Heart left ventricle (tissue), 16 donors: ENCODE results near the gene QRSL1. TPM values are rescaled to one million over a fixed set of nuclear protein-coding genes. Genes with fewer than 3 reads are reported as not detected.
A peak's percentile ranks its signal among the peaks of the same experiment; 100 is the strongest.
"Not testable (repeated sequence)": the region's sequence is repeated elsewhere in the genome, so short reads cannot be mapped to it uniquely, and the experiment has no call there.

Experiments used
- ATAC-seq, 4 donors: fragments of 200-7000 bp; cut with Tn5 transposase; one replicate each; pipeline ENCODE4 v1.9.1; 2020 to 2022; ENCODE audit warnings: moderate library complexity in 4 of 4, mild to moderate bottlenecking in 3 of 4, moderate number of reproducible peaks in 1 of 4
- DNase-seq, 5 donors: peaks; one replicate each; pipeline ENCODE4 v3.0.0-alpha.2; 2020
- H3K27ac ChIP-seq, 12 donors: fragments of 200-600 bp; sonication (generic) in 4 of 12; one replicate each; pipeline versions ENCODE4 v1.5.0 to v1.8.0; 2016 to 2022; ENCODE audit warnings: mild to moderate bottlenecking in 2 of 12
- H3K27me3 ChIP-seq, 9 donors: fragments of 200-600 bp; sonication (generic) in 2 of 9; one replicate each; pipeline versions ENCODE4 v1.5.1 to v1.8.0; 2016 to 2022; ENCODE audit warnings: mild to moderate bottlenecking in 3 of 9
- H3K36me3 ChIP-seq, 9 donors: fragments of 200-600 bp; sonication (generic) in 2 of 9; one replicate each; pipeline versions ENCODE4 v1.5.0 to v1.8.0; 2018 to 2022; ENCODE audit warnings: mild to moderate bottlenecking in 2 of 9
- H3K4me1 ChIP-seq, 12 donors: fragments of 200-600 bp; sonication (generic) in 4 of 12; one replicate each; pipeline versions ENCODE4 v1.5.0 to v1.8.0; 2016 to 2022; ENCODE audit warnings: mild to moderate bottlenecking in 3 of 12
- H3K4me3 ChIP-seq, 12 donors: fragments of 200-600 bp; sonication (generic) in 4 of 12; one replicate each; pipeline versions ENCODE4 v1.5.0 to v1.8.0; 2017 to 2022; ENCODE audit warnings: mild to moderate bottlenecking in 9 of 12, moderate library complexity in 4 of 12
- H3K9me3 ChIP-seq, 12 donors: fragments of 200-600 bp; sonication (generic) in 4 of 12; one replicate each; pipeline versions ENCODE4 v1.5.0 to v1.8.0; 2016 to 2022; ENCODE audit warnings: mild to moderate bottlenecking in 1 of 12
- POLR2A ChIP-seq, 2 donors: fragments of 450-650 bp; IDR thresholded peaks; one replicate each; pipeline ENCODE4 v1.6.1; 2017; ENCODE audit warnings: antibody characterized with exemption in 2 of 2, mild to moderate bottlenecking in 2 of 2, moderate library complexity in 2 of 2
- WGBS, 4 donors: extraction: QIAGEN DNeasy Blood & Tissue Kit in 2 of 4; methylation state at CpG; one replicate each; pipeline versions ENCODE4 v1.1.5 to v1.1.7; 2013 to 2018; 5-methylcytosine and 5-hydroxymethylcytosine counted together
- intact Hi-C, 10 donors: fragments of 100-400 bp; cut with DNase I; formaldehyde crosslinking; loops; one replicate each; pipeline versions ENCODE4 v1.11.1 to v1.14.2; 2022
- long read RNA-seq, 3 donors: library from polyadenylated mRNA; unstranded; transcript quantifications; one replicate each; pipeline ENCODE4 v2.0.0, GENCODE V29; 2020 to 2021
- polyA plus RNA-seq, 2 donors: library from polyadenylated mRNA; stranded (reverse); fragments of 200-250 nt; gene quantifications; one replicate each; pipeline ENCODE4 v1.2.3, GENCODE V29; 2013
- total RNA-seq, 9 donors: library from RNA; depleted of rRNA in 2 of 9; stranded (reverse); fragments of >200 nt in 2 of 9; fragmentation: NEBNext Ultra II Directional in 3 of 9; extraction: Animal tissue kit (Norgen Biotek cat#: 25700) in 3 of 9; gene quantifications; one replicate each; pipeline versions ENCODE4 v1.1.0 to v1.2.4, GENCODE V29; 2016 to 2023
- TF ChIP-seq, protein P1 (sequence below), 12 donors: fragments of 200-600 bp; sonication (generic) in 4 of 12; IDR thresholded peaks; one replicate each; pipeline versions ENCODE4 v1.5.0 to v1.8.0; 2018 to 2022; ENCODE audit warnings: antibody characterized with exemption in 12 of 12, mild to moderate bottlenecking in 5 of 12
- donor health status: ischemic (EF 13 %, LVEDD 7.1; RV severe dilation, severe dysfunction).
- donor health status: healthy with polysubstance abuse.
- donor health status: DM: no; HTN: yes; CAD: no.
- donor health status: DM: no; HTN: no; CAD: no.
- donor health status: ischemic (EF 25% LVEDD 6.9; RV normal size, moderate dysfunction).
- donor health status: ischemic (EF 25% LVEDD 5.7; RV mildly dilated, moderate dysfunction).
- donor health status: healthy.
- donor health status: DM: yes; HTN: yes; CAD: no.
- donor health status: ischemic (EF 35%, LVEDD 5.7; RV mildly dilated, moderate dysfunction).
- donor health status: nonischemic (EF 11% LVEDD 7.7; RV severe dilation, severe dysfunction).
- donor health status: DM: yes; HTN: yes; CAD: no.
- donor health status: PGD.
- donor health status: ischemic (EF 29% LVEDD 5.4; RV normal size, mild dysfunction).
- donor health status: nonischemic (EF 23%, LVEDD 6.1; RV moderate dilation, normal function).

QRSL1 gene
- total RNA-seq (10 to 100 TPM in 7 of 9 donors, 1 to 10 TPM in 2; 8.6 to 18.9 (median 14.4) TPM), polyA plus RNA-seq (10 to 100 TPM; 11.2 to 15.2 TPM)
- long read RNA-seq, donor 1, full-length matches to known transcripts = 16 of 18 reads
- long read RNA-seq, donor 1, partial matches to known transcripts = 1 of 18 reads
- long read RNA-seq, donor 1, other reads (novel, unspliced or antisense) = 1 of 18 reads
- long read RNA-seq, donor 2, full-length matches to known transcripts = 82 of 85 reads
- long read RNA-seq, donor 2, partial matches to known transcripts = 0 of 85 reads
- long read RNA-seq, donor 2, other reads (novel, unspliced or antisense) = 3 of 85 reads
- long read RNA-seq, donor 3, full-length matches to known transcripts = 29 of 34 reads
- long read RNA-seq, donor 3, partial matches to known transcripts = 3 of 34 reads
- long read RNA-seq, donor 3, other reads (novel, unspliced or antisense) = 2 of 34 reads

DNA sequence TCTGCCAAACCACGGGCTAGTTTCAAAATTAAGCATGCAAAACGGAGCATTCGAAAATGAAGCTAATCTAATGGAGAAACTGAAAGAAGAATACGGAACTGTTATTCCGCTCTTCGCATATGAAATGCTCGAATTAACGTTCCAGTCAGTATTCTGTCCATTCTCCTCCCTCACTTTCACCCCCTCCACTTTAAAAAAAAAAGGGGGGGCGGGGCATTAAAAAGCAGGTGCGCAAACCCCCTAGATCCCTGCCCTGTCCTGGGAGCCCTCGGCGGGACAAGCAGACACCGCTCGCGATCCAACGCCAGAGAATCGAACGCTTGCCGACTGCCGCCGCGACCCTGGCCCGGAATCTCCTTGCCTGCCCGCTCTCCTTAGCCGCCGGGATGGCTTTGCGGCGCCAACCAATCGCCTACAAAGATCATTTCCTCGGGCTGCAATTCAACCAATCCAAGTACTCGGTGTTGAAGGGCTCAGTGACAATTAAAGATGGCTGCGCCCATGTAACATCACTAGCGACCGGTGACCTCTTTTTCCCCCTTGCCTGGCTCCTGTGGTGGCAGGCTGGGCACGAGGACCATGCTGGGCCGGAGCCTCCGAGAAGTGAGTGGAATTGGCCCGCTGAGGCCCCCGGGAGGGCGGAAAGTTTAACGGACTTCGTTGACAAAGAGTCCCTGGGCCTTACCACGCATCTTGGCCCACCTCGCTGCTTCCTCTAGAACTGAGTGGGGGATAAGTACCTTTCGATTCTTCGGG is at the start of gene QRSL1, which contains the start of gene RTN4IP1:
Gene QRSL1 (plus strand): TSS at position 476 of the 756 bp plus-strand sequence. CDS start 104 bp downstream, at position 580.
Gene RTN4IP1 (minus strand): TSS at position 396 of the 756 bp plus-strand sequence. CDS start 477 bp downstream, outside the sequence.
- DNase-seq = peak; percentile 85 to 90 (median 88)
- H3K27ac ChIP-seq = peak within 1 kb of the TSS in 11 of 12 donors; percentile 68 to 90 (median 80)
- H3K4me1 ChIP-seq = peaks cover 0 to 30% (median 14%) of the 10 kb centered on the region in 12 donors
- H3K9me3 ChIP-seq = no peaks in the 10 kb centered on the region
- 0 to 1% (median 1%) methylated on average over 38 to 46 of the region's 46 CpGs for WGBS, 4 donors
- no peaks in the 10 kb centered on the region for H3K36me3 ChIP-seq
- no peaks in the 10 kb centered on the region for H3K27me3 ChIP-seq
- intact Hi-C loops = loop anchor here in 1 of 10 donors (10.0 kb wide), 1 partner anchor 346 kb away; the partner anchor contains the start of gene CD24
- TF ChIP-seq, protein P1, sequence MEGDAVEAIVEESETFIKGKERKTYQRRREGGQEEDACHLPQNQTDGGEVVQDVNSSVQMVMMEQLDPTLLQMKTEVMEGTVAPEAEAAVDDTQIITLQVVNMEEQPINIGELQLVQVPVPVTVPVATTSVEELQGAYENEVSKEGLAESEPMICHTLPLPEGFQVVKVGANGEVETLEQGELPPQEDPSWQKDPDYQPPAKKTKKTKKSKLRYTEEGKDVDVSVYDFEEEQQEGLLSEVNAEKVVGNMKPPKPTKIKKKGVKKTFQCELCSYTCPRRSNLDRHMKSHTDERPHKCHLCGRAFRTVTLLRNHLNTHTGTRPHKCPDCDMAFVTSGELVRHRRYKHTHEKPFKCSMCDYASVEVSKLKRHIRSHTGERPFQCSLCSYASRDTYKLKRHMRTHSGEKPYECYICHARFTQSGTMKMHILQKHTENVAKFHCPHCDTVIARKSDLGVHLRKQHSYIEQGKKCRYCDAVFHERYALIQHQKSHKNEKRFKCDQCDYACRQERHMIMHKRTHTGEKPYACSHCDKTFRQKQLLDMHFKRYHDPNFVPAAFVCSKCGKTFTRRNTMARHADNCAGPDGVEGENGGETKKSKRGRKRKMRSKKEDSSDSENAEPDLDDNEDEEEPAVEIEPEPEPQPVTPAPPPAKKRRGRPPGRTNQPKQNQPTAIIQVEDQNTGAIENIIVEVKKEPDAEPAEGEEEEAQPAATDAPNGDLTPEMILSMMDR (IDR thresholded peaks at IDR 0.05) = no peak
- no peak for TF ChIP-seq POLR2A (IDR thresholded peaks at IDR 0.05)
- peak within 1 kb of the TSS; percentile 61 to 97 (median 90) for H3K4me3 ChIP-seq
- ATAC-seq = peak; percentile 99 to 100 (median 100)

- H3K27me3 ChIP-seq = no peaks in the 10 kb centered on the region
- TF ChIP-seq, protein P1 (IDR thresholded peaks at IDR 0.05) = no peak
- TF ChIP-seq POLR2A (IDR thresholded peaks at IDR 0.05) = no peak
- peak in 1 of 4 donors; percentile 41 for ATAC-seq
- intact Hi-C loops = no loop called here
- 41 to 68% (median 62%) methylated on average over 1 of the region's 1 CpG for WGBS, 4 donors
- peaks cover 0 to 81% (median 27%) of the 10 kb centered on the region in 9 donors for H3K36me3 ChIP-seq
- H3K27ac ChIP-seq = no peak overlapping the region
- DNase-seq = no peak
- peaks cover 0 to 5% (median 0%) of the 10 kb centered on the region in 12 donors for H3K4me1 ChIP-seq
- no peak overlapping the region for H3K4me3 ChIP-seq
- no peaks in the 10 kb centered on the region for H3K9me3 ChIP-seq
Measured at GRCh38 chr6:106581468-106581867, 47.9 kb upstream of the QRSL1 start.

DNA sequence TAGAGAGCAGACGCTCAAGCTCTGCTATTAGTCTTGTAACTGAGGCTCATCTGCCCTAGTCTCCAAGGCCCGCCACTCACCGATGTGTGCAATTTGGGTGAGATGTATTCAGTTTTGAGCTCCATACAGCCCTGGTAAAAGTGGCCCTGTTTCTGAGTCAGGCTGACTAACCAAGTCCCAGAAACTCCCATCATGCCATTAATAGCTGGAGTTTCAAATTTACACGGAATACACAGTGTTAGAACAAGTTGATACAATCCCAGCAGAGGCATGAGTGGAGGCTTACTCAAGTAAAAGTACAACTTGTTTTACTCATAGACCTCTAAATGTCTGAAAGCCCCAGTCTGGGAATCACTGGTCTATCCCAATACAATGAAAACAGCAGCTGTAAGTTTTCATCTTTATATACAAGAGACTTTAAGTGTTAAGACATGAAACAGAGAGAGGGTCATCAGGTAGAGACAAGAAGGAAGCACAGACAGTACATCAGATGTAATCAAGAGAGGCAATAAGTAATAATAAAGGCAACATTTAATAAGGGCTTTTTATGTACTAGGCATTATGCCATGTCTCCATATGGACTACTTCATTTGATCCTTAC is 42.5 kb upstream of the QRSL1 start:
- intact Hi-C loops = no loop called here
- Histone ChIP-seq H3K9me3 (no peaks in the 10 kb centered on the region), H3K27ac (no peak overlapping the region), H3K4me3 (no peak overlapping the region), H3K36me3 (peaks cover 0 to 69% (median 37%) of the 10 kb centered on the region in 9 donors), H3K27me3 (no peaks in the 10 kb centered on the region), H3K4me1 (peaks cover 0 to 8% (median 0%) of the 10 kb centered on the region in 12 donors)
- WGBS, 4 donors = 93 to 97% (median 95%) methylated on average over 4 of the region's 4 CpGs
- no peak for TF ChIP-seq POLR2A (IDR thresholded peaks at IDR 0.05)
- TF ChIP-seq, protein P1 (IDR thresholded peaks at IDR 0.05) = no peak
- ATAC-seq (no peak), DNase-seq (no peak)

DNA sequence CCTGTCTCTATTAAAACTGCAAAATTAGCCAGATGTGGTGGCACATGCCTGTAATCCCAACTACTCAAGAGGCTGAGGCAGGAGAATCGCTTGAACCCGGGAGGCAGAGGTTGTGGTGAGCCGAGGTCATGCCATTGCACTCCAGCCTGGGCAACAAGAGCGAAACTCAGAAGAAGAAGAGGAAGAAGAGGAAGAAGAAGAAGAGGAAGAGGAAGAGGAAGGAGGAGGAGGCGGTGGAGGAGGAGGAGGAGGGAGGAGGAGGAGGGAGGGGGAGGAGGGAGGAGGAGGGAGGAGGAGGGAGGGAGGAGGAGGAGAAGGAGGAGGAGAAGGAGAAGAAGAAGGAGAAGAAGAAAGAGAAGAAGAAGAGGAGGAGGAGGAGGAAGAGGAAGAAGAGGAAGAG is 40.4 kb upstream of the QRSL1 start:
- H3K27me3 ChIP-seq, DNase-seq, ATAC-seq, H3K4me3 ChIP-seq, intact Hi-C loops, H3K27ac ChIP-seq, H3K9me3 ChIP-seq, H3K4me1 ChIP-seq: not testable (repeated sequence)
- H3K36me3 ChIP-seq = peaks cover 0 to 55% (median 23%) of the 10 kb centered on the region in 9 donors
- WGBS, 4 donors = 74 to 84% (median 81%) methylated on average over 4 to 5 of the region's 5 CpGs
